ENCODE measurements around the gene CEP85L. TPM values are rescaled to one million over a fixed set of nuclear protein-coding genes. Genes with fewer than 3 reads are reported as not detected.

Gene CEP85L
- total and polyA plus RNA-seq, 2 of the 13 experiments (the other 11 are each of a cell fraction or from before 2014, with no cell fraction given), result 0.44 to 1.7 TPM

DNA sequence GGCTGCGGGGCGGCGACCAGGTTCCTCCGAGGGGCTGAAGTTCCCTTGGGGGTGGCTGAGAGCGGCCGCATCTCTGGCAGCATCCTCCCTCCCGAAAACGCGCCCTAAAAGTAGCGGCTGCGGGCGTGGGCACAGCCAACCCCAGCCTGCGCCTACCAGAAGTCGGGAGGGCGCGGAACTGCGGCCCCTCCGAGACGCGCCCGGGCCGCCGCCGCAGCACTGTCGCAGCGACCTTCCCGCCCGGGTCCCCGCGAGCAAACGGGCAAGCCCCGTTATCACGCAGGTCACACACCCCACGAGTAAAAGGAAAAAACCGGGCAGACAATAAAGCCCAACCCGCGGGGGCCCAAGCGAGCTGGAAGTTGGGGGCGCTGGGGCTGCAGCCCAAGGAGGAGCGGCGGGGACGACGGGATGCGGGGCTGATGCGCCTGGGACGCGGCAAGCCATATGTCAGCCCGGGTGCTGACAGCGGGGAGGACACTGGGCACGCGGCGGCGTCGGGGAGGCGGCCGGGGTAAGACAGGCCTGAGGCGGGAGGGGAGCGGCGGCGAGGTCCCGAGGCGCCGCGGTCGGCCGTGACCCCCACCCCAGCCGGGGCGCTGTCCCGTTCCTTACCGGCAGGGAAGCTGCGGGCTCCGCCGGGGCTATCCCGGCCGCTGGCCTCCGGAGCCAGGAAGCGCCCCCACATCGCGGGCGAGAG, 659 bp downstream of the CEP85L start (continued):
- TF ChIP-seq, protein P1, sequence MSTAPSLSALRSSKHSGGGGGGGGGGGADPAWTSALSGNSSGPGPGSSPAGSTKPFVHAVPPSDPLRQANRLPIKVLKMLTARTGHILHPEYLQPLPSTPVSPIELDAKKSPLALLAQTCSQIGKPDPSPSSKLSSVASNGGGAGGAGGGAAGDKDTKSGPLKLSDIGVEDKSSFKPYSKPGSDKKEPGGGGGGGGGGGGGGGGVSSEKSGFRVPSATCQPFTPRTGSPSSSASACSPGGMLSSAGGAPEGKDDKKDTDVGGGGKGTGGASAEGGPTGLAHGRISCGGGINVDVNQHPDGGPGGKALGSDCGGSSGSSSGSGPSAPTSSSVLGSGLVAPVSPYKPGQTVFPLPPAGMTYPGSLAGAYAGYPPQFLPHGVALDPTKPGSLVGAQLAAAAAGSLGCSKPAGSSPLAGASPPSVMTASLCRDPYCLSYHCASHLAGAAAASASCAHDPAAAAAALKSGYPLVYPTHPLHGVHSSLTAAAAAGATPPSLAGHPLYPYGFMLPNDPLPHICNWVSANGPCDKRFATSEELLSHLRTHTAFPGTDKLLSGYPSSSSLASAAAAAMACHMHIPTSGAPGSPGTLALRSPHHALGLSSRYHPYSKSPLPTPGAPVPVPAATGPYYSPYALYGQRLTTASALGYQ (CRISPR knock-in tag; IDR thresholded peaks at IDR 0.05), result 0 out of 2 replicates have a peak, but pooled peaks have one; percentile 2
- no peak for TF ChIP-seq PAWR (CRISPR knock-in tag; IDR thresholded peaks at IDR 0.05; ENCODE audit: borderline replicate concordance)
- TF ChIP-seq ZNF557 (CRISPR knock-in tag; IDR thresholded peaks at IDR 0.05), result no peak
- no peak for TF ChIP-seq EHMT2 (IDR thresholded peaks at IDR 0.05; ENCODE audit: borderline replicate concordance, low read depth, low read length)
- no peak for TF ChIP-seq SP5 (CRISPR knock-in tag; IDR thresholded peaks at IDR 0.05; ENCODE audit: borderline replicate concordance, low read depth)
- no peak for TF ChIP-seq ZSCAN22 (CRISPR knock-in tag; IDR thresholded peaks at IDR 0.05)
- TF ChIP-seq JUNB (CRISPR knock-in tag; IDR thresholded peaks at IDR 0.05; ENCODE audit: borderline replicate concordance), result no peak
- TF ChIP-seq SALL2 (CRISPR knock-in tag; IDR thresholded peaks at IDR 0.05), result no peak; the same call in 1 of the 2 replicates
- TF ChIP-seq NCOA2 (CRISPR knock-in tag; IDR thresholded peaks at IDR 0.05), result no peak
- no peak for TF ChIP-seq HNRNPUL1 (IDR thresholded peaks at IDR 0.05; ENCODE audit: low read depth, low read length)
- TF ChIP-seq NR2F2 (IDR thresholded peaks at IDR 0.05; ENCODE audit: borderline replicate concordance, low read depth), result no peak
- TF ChIP-seq REL (CRISPR knock-in tag; conservative IDR thresholded peaks at IDR 0.05), result no peak
- no peak for TF ChIP-seq ZNF260 (CRISPR knock-in tag; IDR thresholded peaks at IDR 0.05; ENCODE audit: borderline replicate concordance, low read depth)
- TF ChIP-seq HNRNPLL (IDR thresholded peaks at IDR 0.05; ENCODE audit: low read depth, low read length, poor library complexity, severe bottlenecking), result peak; percentile 64
- TF ChIP-seq NR2F6 (IDR thresholded peaks at IDR 0.05), result no peak
- TF ChIP-seq NR2F6 (CRISPR knock-in tag; IDR thresholded peaks at IDR 0.05), result no peak
- TF ChIP-seq ZNF7 (CRISPR knock-in tag; IDR thresholded peaks at IDR 0.05), result no peak
- TF ChIP-seq, protein P2, sequence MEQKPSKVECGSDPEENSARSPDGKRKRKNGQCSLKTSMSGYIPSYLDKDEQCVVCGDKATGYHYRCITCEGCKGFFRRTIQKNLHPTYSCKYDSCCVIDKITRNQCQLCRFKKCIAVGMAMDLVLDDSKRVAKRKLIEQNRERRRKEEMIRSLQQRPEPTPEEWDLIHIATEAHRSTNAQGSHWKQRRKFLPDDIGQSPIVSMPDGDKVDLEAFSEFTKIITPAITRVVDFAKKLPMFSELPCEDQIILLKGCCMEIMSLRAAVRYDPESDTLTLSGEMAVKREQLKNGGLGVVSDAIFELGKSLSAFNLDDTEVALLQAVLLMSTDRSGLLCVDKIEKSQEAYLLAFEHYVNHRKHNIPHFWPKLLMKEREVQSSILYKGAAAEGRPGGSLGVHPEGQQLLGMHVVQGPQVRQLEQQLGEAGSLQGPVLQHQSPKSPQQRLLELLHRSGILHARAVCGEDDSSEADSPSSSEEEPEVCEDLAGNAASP (CRISPR knock-in tag; IDR thresholded peaks at IDR 0.05; ENCODE audit: borderline replicate concordance), result no peak
- TF ChIP-seq ZNF672 (CRISPR knock-in tag; IDR thresholded peaks at IDR 0.05), result no peak
- TF ChIP-seq ZNF556 (CRISPR knock-in tag; IDR thresholded peaks at IDR 0.05; ENCODE audit: borderline replicate concordance), result no peak; the same call in 1 of the 2 replicates
- no peak for TF ChIP-seq ZNF619 (CRISPR knock-in tag; IDR thresholded peaks at IDR 0.05)
- TF ChIP-seq ATAD3A (CRISPR knock-in tag; IDR thresholded peaks at IDR 0.05), result no peak
- TF ChIP-seq ZNF251 (CRISPR knock-in tag; IDR thresholded peaks at IDR 0.05), result 0 out of 2 replicates have a peak, but pooled peaks have one; percentile 24
- TF ChIP-seq, protein P3, sequence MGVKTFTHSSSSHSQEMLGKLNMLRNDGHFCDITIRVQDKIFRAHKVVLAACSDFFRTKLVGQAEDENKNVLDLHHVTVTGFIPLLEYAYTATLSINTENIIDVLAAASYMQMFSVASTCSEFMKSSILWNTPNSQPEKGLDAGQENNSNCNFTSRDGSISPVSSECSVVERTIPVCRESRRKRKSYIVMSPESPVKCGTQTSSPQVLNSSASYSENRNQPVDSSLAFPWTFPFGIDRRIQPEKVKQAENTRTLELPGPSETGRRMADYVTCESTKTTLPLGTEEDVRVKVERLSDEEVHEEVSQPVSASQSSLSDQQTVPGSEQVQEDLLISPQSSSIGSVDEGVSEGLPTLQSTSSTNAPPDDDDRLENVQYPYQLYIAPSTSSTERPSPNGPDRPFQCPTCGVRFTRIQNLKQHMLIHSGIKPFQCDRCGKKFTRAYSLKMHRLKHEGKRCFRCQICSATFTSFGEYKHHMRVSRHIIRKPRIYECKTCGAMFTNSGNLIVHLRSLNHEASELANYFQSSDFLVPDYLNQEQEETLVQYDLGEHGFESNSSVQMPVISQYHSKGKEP (CRISPR knock-in tag; IDR thresholded peaks at IDR 0.05), result no peak
- no peak for TF ChIP-seq ETV6 (CRISPR knock-in tag; conservative IDR thresholded peaks at IDR 0.05)
- no peak for TF ChIP-seq RFX1 (IDR thresholded peaks at IDR 0.05)
- TF ChIP-seq, protein P4, sequence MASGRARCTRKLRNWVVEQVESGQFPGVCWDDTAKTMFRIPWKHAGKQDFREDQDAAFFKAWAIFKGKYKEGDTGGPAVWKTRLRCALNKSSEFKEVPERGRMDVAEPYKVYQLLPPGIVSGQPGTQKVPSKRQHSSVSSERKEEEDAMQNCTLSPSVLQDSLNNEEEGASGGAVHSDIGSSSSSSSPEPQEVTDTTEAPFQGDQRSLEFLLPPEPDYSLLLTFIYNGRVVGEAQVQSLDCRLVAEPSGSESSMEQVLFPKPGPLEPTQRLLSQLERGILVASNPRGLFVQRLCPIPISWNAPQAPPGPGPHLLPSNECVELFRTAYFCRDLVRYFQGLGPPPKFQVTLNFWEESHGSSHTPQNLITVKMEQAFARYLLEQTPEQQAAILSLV (CRISPR knock-in tag; IDR thresholded peaks at IDR 0.05; ENCODE audit: borderline replicate concordance), result no peak; the same call in 1 of the 2 replicates

Measured in HepG2 (cell line).